ENCODE measurements around the gene RNF187. TPM values are rescaled to one million over a fixed set of nuclear protein-coding genes. Genes with fewer than 3 reads are reported as not detected.

RNF187 gene
- total RNA-seq, 2 experiments from 2014 or later = 40.7 to 45.1 TPM

DNA sequence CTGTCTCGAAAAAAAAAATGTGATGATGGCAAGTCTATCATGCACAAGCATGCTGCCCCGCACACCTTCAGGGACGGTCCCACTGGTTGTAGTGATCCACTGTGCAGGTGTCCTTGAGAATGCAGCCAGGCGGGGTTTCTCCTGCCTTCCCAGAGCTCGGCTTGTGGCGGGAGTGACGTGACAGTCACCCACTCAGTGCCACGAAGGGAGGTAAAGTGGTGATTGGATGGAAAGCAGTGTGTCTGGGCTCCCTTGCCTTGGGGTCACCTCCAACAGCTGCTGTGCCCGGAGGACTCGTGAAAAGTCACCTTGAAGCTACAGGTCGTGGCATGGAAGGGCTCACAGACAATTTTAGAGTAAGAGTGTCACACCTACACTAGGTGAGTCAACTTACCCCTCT is 37.0 kb upstream of the RNF187 start:
- Mint-ChIP-seq H3K4me1 (ENCODE audit: low read depth) (peaks cover 17% of the 10 kb centered on the region), H3K4me3 (no peak overlapping the region), H3K27me3 (peaks cover 35% of the 10 kb centered on the region), H3K27ac (no peak overlapping the region), H3K9me3 (no peaks in the 10 kb centered on the region), H3K36me3 (ENCODE audit: low read depth) (peaks cover 6% of the 10 kb centered on the region)
- Histone ChIP-seq H3K4me3 (ENCODE audit: low read length) (no peak overlapping the region), H3K9me3 (ENCODE audit: control insufficient read depth in 1 of 2, insufficient read depth in 1 of 2, low read length in 2 of 2) (peaks cover 0 to 4% of the 10 kb centered on the region in 2 experiments), H3K27ac (ENCODE audit: low read depth in 1 of 2, low read length in 2 of 2) (no peak overlapping the region), H3K27me3 (ENCODE audit: control insufficient read depth in 1 of 2, insufficient read depth in 2 of 2, low read length in 2 of 2) (peaks cover 11 to 15% of the 10 kb centered on the region in 2 experiments), H3K4me1 (ENCODE audit: insufficient read depth, low read length) (peaks cover 13% of the 10 kb centered on the region), H3K36me3 (ENCODE audit: insufficient read depth, low read length) (no peaks in the 10 kb centered on the region)
- CTCF ChIA-PET = no interaction called here
- intact Hi-C loops (cut with DNase I, micrococcal nuclease) = no loop called here
- ATAC-seq (ENCODE audit: poor library complexity) = no peak
- POLR2A ChIA-PET = no interaction called here
- TF ChIP-seq, protein P1, sequence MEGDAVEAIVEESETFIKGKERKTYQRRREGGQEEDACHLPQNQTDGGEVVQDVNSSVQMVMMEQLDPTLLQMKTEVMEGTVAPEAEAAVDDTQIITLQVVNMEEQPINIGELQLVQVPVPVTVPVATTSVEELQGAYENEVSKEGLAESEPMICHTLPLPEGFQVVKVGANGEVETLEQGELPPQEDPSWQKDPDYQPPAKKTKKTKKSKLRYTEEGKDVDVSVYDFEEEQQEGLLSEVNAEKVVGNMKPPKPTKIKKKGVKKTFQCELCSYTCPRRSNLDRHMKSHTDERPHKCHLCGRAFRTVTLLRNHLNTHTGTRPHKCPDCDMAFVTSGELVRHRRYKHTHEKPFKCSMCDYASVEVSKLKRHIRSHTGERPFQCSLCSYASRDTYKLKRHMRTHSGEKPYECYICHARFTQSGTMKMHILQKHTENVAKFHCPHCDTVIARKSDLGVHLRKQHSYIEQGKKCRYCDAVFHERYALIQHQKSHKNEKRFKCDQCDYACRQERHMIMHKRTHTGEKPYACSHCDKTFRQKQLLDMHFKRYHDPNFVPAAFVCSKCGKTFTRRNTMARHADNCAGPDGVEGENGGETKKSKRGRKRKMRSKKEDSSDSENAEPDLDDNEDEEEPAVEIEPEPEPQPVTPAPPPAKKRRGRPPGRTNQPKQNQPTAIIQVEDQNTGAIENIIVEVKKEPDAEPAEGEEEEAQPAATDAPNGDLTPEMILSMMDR (IDR thresholded peaks at IDR 0.05) = no peak
- no peak for DNase-seq

DNA sequence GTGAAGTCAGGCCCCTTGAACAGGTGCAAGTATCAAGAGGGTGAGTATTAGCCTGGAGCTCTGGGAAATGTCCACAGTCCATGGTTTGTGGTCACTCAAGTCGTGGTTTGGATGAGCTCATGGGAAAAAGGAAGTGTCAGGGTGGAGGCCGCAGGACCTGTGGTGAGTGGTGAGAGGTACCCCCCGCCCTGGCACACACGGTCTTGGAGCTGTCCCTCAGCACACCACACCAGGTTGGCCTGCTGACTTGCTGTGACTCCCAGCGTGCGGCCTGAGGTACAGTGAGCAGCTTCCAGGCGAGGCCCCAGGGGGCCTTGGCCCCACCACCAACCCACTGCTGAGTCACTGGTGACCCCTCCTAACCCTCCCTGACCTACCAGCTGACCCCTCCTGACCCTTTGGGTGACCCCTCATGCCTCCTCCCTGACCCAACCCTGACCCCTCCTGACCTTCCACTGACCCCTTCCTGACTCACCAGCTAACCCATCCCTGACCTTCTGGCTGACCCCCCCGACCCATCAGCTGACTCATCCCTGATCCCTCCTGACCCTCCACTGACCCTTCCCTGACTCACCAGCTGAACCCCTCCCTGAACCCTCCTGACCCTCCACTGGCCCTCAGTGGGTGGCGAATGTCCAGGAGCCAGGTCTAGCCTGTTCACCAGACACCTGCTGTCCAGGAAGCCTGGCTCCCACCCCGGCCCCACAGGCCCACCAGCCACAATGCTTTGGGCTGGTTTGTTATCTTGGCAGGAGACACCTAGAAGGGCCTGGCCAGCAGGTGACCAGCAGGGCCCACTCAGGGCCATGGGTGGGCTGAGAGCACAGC is 34.8 kb upstream of the RNF187 start:
- Histone ChIP-seq H3K4me1 (ENCODE audit: insufficient read depth, low read length) (peaks cover 8% of the 10 kb centered on the region), H3K27ac (ENCODE audit: low read depth in 1 of 2, low read length in 2 of 2) (no peak overlapping the region), H3K9me3 (ENCODE audit: control insufficient read depth in 1 of 2, insufficient read depth in 1 of 2, low read length in 2 of 2) (no peaks in the 10 kb centered on the region), H3K27me3 (ENCODE audit: control insufficient read depth in 1 of 2, insufficient read depth in 2 of 2, low read length in 2 of 2) (no peaks in the 10 kb centered on the region), H3K36me3 (ENCODE audit: insufficient read depth, low read length) (no peaks in the 10 kb centered on the region), H3K4me3 (ENCODE audit: low read length) (no peak overlapping the region)
- H3K4me3 Mint-ChIP-seq = no peak overlapping the region
- intact Hi-C loops (cut with DNase I, micrococcal nuclease) = no loop called here
- peaks cover 15% of the 10 kb centered on the region for H3K27me3 Mint-ChIP-seq
- CTCF ChIA-PET = no interaction called here
- H3K27ac Mint-ChIP-seq = no peak overlapping the region
- H3K36me3 Mint-ChIP-seq (ENCODE audit: low read depth) = peaks cover 6% of the 10 kb centered on the region
- peaks cover 28% of the 10 kb centered on the region for H3K4me1 Mint-ChIP-seq (ENCODE audit: low read depth)
- POLR2A ChIA-PET = no interaction called here
- TF ChIP-seq, protein P1 (IDR thresholded peaks at IDR 0.05) = no peak
- ATAC-seq (ENCODE audit: poor library complexity) (no peak), DNase-seq (peak in 2 of 14 experiments; percentile 38 to 48)
- no peaks in the 10 kb centered on the region for H3K9me3 Mint-ChIP-seq

DNA sequence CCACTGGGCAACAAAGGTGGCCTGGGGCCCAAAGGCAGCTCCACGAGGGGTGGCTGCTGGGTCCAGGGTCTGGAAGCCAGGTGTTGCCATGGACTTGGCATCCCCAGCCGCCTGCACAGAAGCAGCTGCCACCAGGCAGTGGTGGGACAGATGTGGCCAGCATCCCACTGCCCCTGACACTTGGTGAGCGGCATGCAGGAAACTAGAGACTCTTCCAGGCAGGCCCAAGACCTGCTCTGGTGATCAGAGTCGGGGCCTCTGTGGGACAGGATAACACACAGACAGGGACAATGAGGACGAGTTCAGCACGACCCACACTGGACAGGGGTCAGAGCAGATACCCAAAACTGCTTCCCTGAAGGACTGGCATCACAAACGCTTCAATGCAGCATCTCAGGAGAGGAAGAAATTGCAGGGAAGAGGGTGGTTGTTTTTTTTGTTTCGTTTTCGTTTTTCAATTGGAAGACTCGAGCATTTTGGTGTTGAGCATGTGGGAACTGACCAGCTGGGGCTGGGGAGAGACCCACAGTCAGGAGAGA is 34.1 kb upstream of the RNF187 start:
- peaks cover 14% of the 10 kb centered on the region for H3K4me1 ChIP-seq (ENCODE audit: insufficient read depth, low read length)
- no peak overlapping the region for H3K4me3 Mint-ChIP-seq
- no peaks in the 10 kb centered on the region for H3K9me3 ChIP-seq (ENCODE audit: control insufficient read depth in 1 of 2, insufficient read depth in 1 of 2, low read length in 2 of 2)
- no peak for DNase-seq
- H3K9me3 Mint-ChIP-seq = no peaks in the 10 kb centered on the region
- H3K4me1 Mint-ChIP-seq (ENCODE audit: low read depth) = peaks cover 35% of the 10 kb centered on the region
- H3K27me3 Mint-ChIP-seq = peaks cover 9% of the 10 kb centered on the region
- TF ChIP-seq, protein P1 (IDR thresholded peaks at IDR 0.05) = no peak
- intact Hi-C loops (cut with DNase I, micrococcal nuclease) = no loop called here
- ChIA-PET POLR2A (no interaction called here), CTCF (no interaction called here)
- no peak overlapping the region for H3K27ac Mint-ChIP-seq
- H3K36me3 Mint-ChIP-seq (ENCODE audit: low read depth) = peaks cover 13% of the 10 kb centered on the region
- H3K27ac ChIP-seq (ENCODE audit: low read depth in 1 of 2, low read length in 2 of 2) = no peak overlapping the region
- no peak overlapping the region for H3K4me3 ChIP-seq (ENCODE audit: low read length)
- ATAC-seq (ENCODE audit: poor library complexity) = no peak
- H3K27me3 ChIP-seq (ENCODE audit: control insufficient read depth in 1 of 2, insufficient read depth in 2 of 2, low read length in 2 of 2) = no peaks in the 10 kb centered on the region
- H3K36me3 ChIP-seq (ENCODE audit: insufficient read depth, low read length) = no peaks in the 10 kb centered on the region
